Duodenal mucosa (tissue), 2 donors: ENCODE data around the gene CLIC4.
"Not testable (repeated sequence)": the region's sequence is repeated elsewhere in the genome, so short reads cannot be mapped to it uniquely, and the experiment has no call there.

Experiments used
- H3K27ac ChIP-seq: one replicate; pipeline ENCODE4 v1.7.0; 2013; ENCODE audit warnings: low read depth, low read length
- H3K27me3 ChIP-seq, 2 donors: one replicate each; pipeline ENCODE4 v1.7.0; 2013; ENCODE audit warnings: low read length in 2 of 2, control low read depth in 1 of 2; ENCODE audit not compliant: insufficient read depth in 2 of 2, control insufficient read depth in 1 of 2
- H3K36me3 ChIP-seq, 2 donors: one replicate each; pipeline ENCODE4 v1.7.0; 2013; ENCODE audit warnings: low read length in 2 of 2, control low read depth in 1 of 2; ENCODE audit not compliant: insufficient read depth in 2 of 2, control insufficient read depth in 1 of 2
- H3K4me1 ChIP-seq, 2 donors: one replicate each; pipeline ENCODE4 v1.7.0; 2013; ENCODE audit warnings: low read length in 2 of 2, control low read depth in 1 of 2; ENCODE audit not compliant: insufficient read depth in 2 of 2, control insufficient read depth in 1 of 2
- H3K4me3 ChIP-seq, 2 donors: one replicate each; pipeline ENCODE4 v1.7.0; 2013; ENCODE audit warnings: low read length in 2 of 2, low read depth in 1 of 2
- H3K9ac ChIP-seq, 2 donors: one replicate each; pipeline ENCODE4 v1.7.0; 2013; ENCODE audit warnings: low read length in 2 of 2, low read depth in 1 of 2
- H3K9me3 ChIP-seq, 2 donors: one replicate each; pipeline ENCODE4 v1.7.0; 2013; ENCODE audit warnings: low read length in 2 of 2, control low read depth in 1 of 2; ENCODE audit not compliant: control insufficient read depth in 1 of 2

Gene CLIC4

DNA sequence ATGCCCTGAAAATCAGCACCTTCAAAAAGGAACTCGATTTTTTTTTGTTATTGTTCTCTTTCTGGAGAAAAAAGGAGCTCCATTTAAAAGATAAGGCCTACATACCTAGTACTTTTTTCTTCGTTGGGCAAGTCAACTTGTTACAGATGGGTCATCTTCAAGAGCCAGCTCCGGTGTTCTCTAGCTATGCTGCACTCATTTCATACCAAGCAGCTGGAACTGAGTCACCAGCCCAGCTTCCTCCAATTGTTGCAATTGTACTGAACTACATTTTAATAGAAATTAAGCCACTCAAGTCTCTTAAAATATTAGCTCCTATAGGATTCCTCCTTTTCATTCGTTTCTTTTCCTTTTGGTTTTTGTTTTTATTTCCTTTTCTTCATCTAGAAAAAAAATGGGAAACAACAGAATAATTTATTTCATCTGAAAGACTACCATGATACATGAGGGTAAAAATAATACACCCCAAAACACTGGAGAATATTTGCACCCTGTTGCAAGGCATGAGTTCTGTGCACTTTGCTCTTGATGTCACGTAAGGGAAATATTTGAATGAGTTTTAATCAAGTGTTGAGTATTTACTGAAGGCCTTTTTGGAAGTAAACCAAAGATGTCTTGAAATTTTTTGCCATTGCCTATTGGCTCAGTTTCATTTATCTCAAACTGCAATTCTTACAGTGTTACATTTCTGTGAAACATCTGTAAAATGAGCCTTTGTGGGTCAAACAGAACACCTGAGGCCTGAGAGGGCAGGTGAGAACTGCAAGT is 60.5 kb downstream of the CLIC4 start:
- H3K4me1 ChIP-seq, result no peaks in the 10 kb centered on the region
- H3K27ac ChIP-seq, result no peak overlapping the region

GRCh38 chr1:24806588-24806987 is 61.3 kb downstream of the CLIC4 start:
- Histone ChIP-seq H3K4me1 (no peaks in the 10 kb centered on the region), H3K9me3 (no peaks in the 10 kb centered on the region), H3K4me3 (no peak overlapping the region), H3K36me3 (no peaks in the 10 kb centered on the region), H3K27me3 (no peaks in the 10 kb centered on the region), H3K27ac (no peak overlapping the region), H3K9ac (no peak overlapping the region)

More for the DNA sequence above, 60.5 kb downstream of the CLIC4 start:
- H3K4me3 ChIP-seq, result no peak overlapping the region
- H3K9me3 ChIP-seq, result no peaks in the 10 kb centered on the region
- no peak overlapping the region for H3K9ac ChIP-seq
- H3K36me3 ChIP-seq, result no peaks in the 10 kb centered on the region
- no peaks in the 10 kb centered on the region for H3K27me3 ChIP-seq

GRCh38 chr1:24811494-24811893 is 66.2 kb downstream of the CLIC4 start:
- H3K4me3 ChIP-seq, H3K9me3 ChIP-seq, H3K4me1 ChIP-seq, H3K27ac ChIP-seq, H3K9ac ChIP-seq, H3K27me3 ChIP-seq, H3K36me3 ChIP-seq: not testable (repeated sequence)

DNA sequence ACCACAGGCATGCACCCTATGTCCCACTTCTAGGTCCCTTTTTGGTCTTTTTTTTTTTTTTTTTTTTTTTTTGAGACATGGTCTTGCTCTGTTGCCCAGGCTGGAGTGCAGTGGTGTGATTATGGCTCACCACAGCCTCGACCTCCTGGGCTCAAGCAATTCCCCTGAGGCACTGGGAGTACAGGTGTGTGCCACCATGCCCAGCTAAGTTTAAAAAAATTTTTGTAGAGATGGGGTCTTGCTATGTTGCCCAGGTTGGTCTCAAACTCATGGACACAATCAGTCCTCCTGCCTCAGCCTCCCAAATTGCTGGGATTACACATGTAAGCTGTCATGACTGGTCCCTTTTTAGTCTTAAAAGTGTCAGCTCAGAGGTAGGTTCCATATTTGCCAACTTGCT is 75.0 kb downstream of the CLIC4 start:
- H3K36me3 ChIP-seq, H3K27me3 ChIP-seq, H3K9me3 ChIP-seq, H3K9ac ChIP-seq, H3K4me1 ChIP-seq, H3K4me3 ChIP-seq, H3K27ac ChIP-seq: not testable (repeated sequence)

GRCh38 chr1:24822887-24823286 is 77.6 kb downstream of the CLIC4 start:
- no peak overlapping the region for H3K27ac ChIP-seq
- no peaks in the 10 kb centered on the region for H3K9me3 ChIP-seq
- H3K4me1 ChIP-seq, result no peaks in the 10 kb centered on the region
- H3K4me3 ChIP-seq, result no peak overlapping the region
- H3K9ac ChIP-seq, result no peak overlapping the region
- no peaks in the 10 kb centered on the region for H3K36me3 ChIP-seq
- no peaks in the 10 kb centered on the region for H3K27me3 ChIP-seq

GRCh38 chr1:24823486-24823885 is 78.2 kb downstream of the CLIC4 start:
- H3K27me3 ChIP-seq, H3K4me3 ChIP-seq, H3K27ac ChIP-seq, H3K36me3 ChIP-seq, H3K9ac ChIP-seq, H3K4me1 ChIP-seq, H3K9me3 ChIP-seq: not testable (repeated sequence)

- H3K4me1 ChIP-seq, result no peaks in the 10 kb centered on the region
- H3K36me3 ChIP-seq, result no peaks in the 10 kb centered on the region
- H3K27me3 ChIP-seq, result no peaks in the 10 kb centered on the region
- no peaks in the 10 kb centered on the region for H3K9me3 ChIP-seq
- H3K9ac ChIP-seq, result no peak overlapping the region
- no peak overlapping the region for H3K27ac ChIP-seq
- no peak overlapping the region for H3K4me3 ChIP-seq
These were observed 79.9 kb downstream of the CLIC4 start for GRCh38 chr1:24825174-24825573.

GRCh38 chr1:24826510-24826909 is 81.3 kb downstream of the CLIC4 start:
- Histone ChIP-seq H3K9ac (no peak overlapping the region), H3K27ac (no peak overlapping the region), H3K9me3 (no peaks in the 10 kb centered on the region), H3K36me3 (no peaks in the 10 kb centered on the region), H3K27me3 (no peaks in the 10 kb centered on the region), H3K4me1 (no peaks in the 10 kb centered on the region), H3K4me3 (no peak overlapping the region)

DNA sequence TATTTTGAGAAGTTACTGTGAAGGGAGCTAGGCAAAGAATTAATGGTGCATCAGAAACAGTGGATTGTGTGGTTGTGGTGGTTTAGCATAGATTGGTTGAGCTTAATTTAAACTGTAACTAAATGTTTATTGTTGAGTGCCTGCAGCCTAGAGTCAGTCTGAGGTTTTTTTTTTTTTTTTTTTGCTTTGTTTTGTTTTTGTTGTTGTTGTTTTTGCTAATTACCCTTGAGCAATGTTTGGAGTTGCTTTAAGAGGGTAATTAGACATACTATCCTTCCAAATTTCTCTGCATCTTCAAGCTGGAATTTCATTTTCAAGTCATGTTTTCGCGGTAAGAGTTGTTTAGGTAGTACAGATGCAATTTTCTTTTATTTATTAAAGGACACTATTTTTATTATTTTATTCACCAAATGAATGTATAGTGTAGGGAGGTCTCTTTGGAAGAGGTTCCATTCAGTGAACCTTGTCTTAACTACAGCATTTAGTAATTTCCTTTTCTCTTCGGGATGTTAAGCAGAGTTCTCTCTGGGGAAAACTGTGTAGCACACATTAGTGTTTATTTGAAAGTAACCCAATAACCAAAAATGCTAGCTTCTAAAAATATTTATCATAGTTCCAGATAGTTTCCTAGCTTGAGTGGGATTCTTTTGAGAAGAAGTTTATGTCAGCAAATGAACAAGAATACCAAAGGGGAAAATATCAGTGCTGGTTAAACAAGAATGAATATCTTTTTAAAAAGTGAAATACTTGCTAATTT is 82.3 kb downstream of the CLIC4 start:
- no peaks in the 10 kb centered on the region for H3K4me1 ChIP-seq

DNA sequence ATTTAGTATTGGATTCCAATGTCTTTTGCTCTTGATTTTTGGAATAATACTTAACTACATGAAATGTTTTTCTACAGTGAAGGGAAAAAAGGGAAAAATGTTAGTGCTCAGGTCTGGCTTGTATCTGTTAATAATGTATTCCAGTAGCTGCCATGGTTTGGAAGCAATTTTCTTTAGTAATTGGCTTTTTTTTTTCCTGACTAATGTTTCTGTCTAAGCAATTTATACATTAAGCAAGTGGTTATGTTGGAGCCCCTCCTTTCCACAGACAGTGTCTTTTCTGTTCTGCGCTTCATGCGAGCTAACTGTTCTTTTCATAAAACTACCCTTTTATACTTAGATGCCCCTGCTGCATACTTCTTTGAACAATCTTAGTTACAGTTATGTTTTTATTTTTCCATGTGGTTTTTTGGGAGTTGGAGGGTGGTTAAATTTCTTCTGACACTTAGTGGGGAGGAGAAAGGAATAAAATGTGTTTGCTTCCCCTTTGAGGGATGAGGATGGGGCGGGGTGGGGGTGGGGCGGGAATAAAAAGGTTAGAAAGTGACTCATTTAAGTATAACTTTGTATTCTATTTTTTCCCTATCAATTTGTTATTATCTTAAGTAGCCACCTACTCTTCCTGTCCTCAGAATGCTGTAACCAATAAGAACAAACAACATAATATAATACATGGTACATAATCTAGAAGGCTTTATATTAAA is 83.1 kb downstream of the CLIC4 start:
- H3K9me3 ChIP-seq, result no peaks in the 10 kb centered on the region
- no peak overlapping the region for H3K27ac ChIP-seq
- no peaks in the 10 kb centered on the region for H3K27me3 ChIP-seq
- H3K4me3 ChIP-seq, result no peak overlapping the region
- no peak overlapping the region for H3K9ac ChIP-seq
- H3K4me1 ChIP-seq, result no peaks in the 10 kb centered on the region
- H3K36me3 ChIP-seq, result no peaks in the 10 kb centered on the region

More for the DNA sequence above, 82.3 kb downstream of the CLIC4 start:
- Histone ChIP-seq H3K27ac (no peak overlapping the region), H3K27me3 (no peaks in the 10 kb centered on the region), H3K9ac (no peak overlapping the region), H3K4me3 (no peak overlapping the region), H3K9me3 (no peaks in the 10 kb centered on the region), H3K36me3 (no peaks in the 10 kb centered on the region)
